ENCODE measurements around the gene MRM1.

Gene MRM1, protein sequence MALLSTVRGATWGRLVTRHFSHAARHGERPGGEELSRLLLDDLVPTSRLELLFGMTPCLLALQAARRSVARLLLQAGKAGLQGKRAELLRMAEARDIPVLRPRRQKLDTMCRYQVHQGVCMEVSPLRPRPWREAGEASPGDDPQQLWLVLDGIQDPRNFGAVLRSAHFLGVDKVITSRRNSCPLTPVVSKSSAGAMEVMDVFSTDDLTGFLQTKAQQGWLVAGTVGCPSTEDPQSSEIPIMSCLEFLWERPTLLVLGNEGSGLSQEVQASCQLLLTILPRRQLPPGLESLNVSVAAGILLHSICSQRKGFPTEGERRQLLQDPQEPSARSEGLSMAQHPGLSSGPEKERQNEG

DNA sequence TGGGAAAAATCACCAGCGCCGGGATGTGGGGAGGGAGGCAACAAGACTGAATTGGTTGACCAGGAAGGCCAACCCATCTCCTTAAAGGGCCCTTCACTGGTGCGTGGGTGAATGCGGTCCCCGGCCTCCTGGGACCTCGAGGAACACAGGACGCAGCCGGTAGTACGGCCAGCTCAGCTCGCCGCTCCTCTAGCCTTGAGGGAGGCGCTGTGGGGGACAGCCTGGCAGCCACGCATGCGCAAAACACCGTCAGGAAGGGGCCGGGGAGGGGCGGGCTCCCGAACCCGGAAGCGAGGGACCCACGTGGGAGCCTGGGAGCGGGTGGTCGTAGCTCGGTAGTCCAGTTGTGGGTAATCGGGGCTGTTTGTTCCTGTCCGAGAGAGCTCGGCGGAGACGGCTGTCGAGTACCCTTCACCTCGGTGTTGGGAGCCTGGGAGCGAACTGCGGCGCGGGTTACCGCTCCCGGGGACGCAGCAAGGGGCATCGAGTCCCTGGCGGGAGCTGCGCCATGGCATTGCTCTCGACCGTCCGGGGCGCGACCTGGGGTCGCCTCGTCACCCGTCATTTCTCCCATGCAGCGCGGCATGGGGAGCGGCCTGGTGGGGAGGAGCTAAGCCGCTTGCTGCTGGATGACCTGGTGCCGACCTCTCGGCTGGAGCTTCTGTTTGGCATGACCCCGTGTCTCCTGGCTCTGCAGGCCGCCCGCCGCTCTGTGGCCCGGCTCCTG, at the start of gene MRM1:
Gene MRM1 (plus strand): TSS at position 281 of the 727 bp plus-strand sequence. CDS start 228 bp downstream, at position 509.
- DNase-seq: peak; percentile 86

DNA sequence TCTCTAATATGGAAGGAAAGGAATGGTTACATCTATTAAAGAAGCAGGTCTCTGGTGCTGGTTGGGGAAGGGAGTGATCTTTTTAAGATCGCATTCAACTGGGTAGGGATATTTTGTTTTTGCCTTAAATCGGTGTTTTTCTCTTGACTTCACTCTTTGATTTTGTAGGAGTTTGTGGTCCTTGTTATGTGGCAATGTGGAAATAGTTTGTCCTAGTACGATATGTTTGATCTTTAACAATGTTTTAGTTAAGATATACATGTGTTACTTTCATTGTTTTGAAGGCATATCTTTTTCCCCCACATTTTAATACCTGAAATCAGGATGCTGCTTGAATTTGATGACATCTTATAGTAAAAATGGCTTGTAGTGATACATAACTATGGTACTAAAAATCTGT, 47.9 kb upstream of the MRM1 start:
- no peak for DNase-seq

DNA sequence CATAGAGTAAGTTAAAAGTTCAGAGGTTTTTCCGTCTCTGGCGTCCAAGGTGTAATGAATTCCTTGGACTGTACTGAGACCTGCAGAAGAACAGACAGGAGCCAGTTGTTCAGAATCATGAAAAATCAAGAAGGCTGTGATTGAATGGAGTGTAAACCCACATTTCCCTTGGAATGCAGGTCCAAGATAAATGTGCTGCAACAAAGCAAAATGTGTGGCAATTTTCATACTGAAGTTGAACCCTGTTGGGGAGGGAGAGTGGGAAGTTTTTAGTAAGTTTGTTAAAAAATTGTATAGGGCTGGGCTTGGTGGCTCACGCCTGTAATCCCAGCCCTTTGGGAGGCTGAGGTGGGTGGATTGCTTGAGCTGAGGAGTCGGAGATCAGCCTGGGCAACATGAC, 35.3 kb upstream of the MRM1 start:
- DNase-seq: no peak

DNA sequence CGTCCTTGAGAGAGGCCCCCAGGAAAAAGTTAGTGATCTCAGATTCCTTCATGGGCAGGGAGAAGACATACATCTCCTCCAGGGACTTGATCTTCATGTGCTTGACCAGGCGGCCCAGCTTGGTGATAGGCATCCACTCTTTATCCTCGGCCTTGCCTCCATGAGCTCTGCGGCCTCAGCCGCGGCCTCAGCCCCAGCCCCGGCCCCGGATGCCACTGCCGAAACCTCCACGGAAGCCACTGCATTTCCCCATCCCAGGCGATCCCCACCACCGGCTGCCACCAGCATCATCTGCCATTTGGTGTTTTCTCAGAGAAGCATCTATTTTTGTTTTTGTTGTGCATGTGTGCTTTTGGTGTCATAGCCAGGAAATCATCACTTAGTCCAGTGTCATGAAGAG, 26.4 kb upstream of the MRM1 start:
- no peak for DNase-seq

DNA sequence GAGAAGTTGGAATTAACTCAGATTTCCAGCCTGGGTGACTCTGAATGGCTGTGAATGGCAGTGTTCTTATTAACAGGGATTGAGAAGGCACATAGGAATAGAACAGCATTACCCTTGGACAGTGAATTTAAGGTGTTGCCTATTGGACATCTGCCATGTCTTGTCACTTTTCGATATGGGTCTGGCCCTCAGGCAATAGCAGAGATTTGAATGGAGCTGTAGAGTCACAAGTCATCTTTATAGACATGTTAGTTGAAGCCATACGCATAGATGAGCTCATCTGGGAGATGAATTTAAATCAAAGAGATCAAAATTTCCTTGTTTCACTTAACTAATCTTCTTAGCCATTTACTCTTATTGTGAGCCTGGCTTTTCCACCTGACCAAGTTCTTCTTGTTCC, 24.6 kb upstream of the MRM1 start:
- DNase-seq: no peak

DNA sequence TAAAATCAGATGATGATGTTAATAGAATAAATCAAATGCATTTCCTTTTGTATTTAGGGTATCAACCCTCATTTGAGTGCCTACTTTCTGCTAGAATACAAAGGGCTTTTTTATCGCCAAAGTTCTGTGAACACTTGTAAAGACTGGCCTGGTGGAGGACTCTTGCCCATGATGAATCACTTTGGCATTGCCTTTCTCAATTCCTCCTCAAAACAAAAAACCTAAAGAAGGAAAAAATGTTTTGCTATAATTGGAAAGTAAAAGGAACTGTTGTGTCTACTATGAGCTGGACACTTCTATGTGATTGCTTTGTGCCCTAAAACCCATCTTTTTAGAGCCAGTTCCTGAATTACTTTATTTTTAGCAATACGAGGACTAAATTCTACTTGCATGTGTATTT, 22.7 kb upstream of the MRM1 start:
- DNase-seq: no peak

DNA sequence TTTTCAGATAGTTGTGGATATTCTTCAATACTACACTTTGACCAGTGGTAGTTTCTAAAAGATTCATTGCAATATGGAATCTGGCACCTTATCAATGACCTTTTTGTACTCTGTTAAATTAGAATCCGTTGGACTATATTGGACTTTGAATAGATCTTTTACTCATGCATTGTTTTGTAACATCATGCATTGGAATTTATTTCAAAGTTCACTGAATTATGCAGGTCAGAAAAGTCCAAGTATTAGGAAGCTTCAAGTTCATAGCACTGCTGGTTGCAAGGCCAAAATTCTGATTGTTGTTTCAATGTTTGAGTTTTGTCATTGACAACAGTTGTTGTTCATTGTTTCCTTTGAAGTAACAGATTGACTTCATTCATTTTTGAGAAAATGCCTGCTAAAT, 17.6 kb upstream of the MRM1 start:
- no peak for DNase-seq

DNA sequence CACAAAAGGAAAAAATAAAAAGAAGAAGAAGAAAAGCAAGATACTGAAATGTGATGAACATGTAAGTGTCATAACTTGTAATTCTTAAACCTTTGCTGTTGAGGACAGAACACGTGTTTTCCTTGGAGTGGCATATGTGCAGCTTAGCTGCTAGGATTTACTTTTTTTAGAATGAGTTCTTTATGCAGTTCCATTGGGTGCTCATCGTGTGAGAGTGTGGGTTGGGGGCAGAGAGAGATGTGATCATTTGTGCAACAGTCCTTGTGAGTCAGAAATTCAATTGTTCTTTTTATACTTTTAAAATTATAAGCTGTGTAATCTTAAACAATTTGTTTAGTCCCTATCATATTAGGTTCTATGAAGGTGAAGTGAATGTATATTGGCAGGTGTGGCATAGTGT, 15.2 kb upstream of the MRM1 start:
- DNase-seq: no peak

DNA sequence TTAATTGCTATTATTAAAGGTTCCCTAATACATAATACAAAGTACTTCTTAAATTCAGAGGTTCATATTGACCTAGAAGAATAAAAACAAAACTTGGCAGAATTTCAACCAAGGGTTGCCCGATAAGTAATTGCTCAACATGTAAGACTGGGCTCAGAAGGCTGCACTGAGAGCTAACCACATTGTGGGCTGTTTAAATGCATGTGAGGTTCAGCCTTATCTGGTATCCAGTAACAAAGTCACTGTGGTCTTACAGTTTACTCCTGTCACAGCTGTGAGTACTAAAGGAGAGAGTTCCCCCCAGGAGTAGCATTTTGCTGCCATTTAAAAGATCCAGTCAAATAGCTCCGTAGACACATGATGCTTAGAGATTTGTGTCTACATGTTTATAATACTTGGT, 11.3 kb upstream of the MRM1 start:
- DNase-seq: no peak

DNA sequence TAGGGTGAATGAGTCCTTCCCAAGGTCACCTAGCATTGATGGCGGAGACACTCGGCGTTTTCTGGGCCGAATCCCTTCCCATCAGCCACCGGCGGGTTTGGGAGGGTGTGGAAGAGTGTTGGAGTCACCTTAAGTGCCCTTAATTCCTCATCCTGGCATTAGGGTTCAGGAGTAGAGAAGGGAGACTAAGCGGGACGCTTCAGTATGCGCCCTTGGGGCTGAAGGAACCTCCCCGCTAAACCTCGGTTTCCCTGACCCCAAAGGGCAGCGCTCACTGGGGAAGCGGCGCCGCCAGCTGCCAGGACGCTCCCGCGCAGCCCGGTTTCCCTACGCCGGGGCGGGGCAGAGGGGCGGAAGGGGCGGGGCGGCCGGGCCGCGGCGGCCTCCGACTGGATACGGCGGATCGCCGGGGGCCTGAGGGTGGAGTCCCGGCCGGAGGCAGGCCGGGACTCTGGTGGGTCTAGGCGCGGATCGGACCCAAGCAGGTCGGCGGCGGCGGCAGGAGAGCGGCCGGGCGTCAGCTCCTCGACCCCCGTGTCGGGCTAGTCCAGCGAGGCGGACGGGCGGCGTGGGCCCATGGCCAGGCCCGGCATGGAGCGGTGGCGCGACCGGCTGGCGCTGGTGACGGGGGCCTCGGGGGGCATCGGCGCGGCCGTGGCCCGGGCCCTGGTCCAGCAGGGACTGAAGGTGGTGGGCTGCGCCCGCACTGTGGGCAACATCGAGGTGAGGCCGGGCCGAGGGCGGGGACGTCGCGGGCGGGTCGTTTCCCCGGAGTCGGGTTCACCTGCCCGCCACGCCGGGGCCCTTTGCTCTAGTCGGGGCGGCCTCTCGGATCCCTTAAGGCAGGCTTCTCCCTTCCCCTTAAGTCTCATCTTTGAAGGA, 9.7 kb upstream of the MRM1 start, which contains the start of gene DHRS11:
Gene DHRS11 (plus strand): TSS at position 446 of the 882 bp plus-strand sequence. CDS start 131 bp downstream, at position 577.
- peak; percentile 59 for DNase-seq

DNA sequence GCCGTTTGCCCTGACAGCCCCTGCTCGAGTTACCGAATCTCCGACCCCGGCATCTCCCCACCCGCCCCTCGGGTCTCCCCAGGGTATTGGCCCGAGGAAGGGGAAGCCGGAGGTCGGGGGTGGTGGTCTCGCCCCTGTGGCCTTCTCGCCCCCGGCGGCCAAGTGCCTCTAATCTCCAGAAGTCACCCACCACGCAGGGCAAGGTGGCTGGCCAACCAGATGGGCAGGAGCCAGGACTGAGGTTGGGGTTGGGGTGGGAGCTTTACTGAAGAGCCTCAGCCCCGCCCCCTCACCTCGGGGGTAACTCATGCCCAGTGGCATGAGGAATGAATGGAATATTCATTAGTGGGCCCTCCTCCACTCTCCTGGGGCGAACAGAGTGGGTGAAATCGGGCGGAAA, 9.1 kb upstream of the MRM1 start:
- DNase-seq: no peak

DNA sequence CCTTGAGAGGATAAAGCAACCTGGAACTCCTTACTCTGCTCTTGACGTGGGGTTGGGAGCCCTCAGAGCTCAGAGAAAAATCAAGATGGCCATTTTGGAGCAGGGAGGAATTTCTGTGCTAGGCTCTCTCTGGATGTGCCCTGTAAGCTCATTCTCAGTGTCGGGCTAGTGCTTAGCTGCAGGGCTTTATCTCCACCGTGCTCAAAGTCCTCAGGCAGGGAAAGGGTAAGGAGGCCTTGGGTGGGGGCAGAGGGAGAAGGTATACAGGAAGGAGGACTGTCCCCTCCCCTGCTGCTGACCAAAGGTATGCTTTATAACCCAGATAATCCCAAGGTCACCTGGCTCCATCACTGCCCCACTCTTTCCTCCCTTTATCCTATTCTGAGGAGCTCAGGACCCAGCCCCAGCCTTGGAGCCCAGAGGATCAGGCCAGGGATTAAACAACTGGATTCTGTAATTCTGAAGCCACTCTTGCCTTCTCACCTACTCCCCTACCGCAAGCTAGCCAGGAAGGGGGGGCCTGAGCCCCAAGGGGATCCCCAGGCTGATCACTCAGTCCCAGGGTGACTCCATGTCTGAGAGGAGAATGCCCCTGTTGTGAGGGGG, 8.6 kb upstream of the MRM1 start:
- no peak for DNase-seq

DNA sequence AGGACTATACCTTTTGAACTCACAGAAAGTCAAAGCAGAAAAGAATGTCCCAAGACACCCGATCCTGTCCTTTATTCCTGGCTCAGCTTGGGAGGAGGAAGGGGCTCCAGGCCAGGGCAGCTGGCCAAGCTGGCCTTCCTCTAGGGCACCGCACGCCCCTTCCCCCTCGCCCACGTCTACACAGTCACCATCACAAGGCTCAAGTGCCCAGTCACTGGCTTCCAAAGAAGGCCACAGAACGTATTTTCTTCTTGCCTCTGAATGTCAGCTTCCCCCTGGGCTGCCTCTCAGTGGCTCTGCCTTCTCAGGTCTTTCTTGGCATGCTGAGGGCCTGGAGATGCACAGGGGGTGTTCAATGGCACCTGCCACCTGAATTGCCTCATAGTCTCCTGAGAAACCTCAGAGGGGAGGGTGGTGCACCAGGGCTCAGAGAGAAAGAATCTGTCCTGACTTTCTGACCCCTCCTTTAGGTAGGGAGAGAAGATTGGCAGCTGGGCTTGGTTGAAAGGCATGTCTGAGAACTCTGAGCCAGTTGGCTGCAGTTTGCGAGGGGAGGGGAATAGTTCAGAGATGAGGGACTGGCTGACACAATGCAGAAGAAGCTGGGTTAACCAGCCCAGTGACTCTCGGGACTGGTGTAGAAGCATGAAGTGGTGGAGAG, 7.6 kb upstream of the MRM1 start:
- no peak for DNase-seq

DNA sequence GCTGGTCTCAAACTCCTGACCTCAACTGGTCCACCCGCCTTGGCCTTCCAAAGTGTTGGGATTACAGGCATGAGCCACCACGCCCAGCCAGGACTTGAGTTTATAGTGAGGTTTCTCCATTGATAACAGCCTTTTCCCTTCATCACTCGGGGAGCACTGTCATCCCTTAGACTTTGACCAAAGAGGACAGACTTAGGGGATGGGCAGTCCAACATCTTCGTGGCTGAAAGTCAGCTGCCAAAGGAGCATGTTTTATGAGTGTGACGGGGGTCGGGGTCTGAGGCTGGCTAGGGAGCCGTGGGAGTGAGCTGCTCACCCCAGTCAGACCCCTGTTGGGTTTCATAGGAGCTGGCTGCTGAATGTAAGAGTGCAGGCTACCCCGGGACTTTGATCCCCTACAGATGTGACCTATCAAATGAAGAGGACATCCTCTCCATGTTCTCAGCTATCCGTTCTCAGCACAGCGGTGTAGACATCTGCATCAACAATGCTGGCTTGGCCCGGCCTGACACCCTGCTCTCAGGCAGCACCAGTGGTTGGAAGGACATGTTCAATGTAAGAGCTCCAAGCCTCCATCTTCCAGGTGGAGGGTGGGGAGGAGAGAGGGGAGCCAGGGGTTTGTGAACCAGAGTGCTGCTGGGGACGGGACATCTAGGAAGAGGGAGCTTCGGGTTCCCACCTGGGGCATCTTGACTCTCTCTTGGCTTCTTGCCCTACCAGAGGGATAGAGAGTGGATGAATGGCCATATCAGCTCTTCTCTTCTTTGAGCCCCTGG, 6.6 kb upstream of the MRM1 start:
- DNase-seq: no peak

DNA sequence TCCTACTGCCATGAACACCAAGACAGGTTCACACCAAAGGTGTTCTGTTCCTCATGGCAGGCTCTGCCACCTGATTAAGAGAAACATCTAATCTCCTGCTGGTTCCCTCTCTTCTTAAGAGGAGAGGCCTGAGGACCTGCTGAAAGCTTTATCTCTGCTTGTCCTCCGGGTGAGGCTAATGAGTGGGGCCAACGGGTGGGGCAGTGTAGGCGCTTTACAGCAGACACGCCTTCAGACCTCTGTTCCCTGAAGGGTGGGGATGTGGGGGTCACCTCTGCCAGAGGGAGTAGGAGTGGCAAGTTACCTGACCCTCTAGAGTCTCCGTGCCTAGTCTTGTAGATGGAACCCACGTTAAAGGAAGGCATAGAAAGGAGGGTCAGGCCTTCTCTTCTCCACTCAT, 4.2 kb upstream of the MRM1 start:
- no peak for DNase-seq

DNA sequence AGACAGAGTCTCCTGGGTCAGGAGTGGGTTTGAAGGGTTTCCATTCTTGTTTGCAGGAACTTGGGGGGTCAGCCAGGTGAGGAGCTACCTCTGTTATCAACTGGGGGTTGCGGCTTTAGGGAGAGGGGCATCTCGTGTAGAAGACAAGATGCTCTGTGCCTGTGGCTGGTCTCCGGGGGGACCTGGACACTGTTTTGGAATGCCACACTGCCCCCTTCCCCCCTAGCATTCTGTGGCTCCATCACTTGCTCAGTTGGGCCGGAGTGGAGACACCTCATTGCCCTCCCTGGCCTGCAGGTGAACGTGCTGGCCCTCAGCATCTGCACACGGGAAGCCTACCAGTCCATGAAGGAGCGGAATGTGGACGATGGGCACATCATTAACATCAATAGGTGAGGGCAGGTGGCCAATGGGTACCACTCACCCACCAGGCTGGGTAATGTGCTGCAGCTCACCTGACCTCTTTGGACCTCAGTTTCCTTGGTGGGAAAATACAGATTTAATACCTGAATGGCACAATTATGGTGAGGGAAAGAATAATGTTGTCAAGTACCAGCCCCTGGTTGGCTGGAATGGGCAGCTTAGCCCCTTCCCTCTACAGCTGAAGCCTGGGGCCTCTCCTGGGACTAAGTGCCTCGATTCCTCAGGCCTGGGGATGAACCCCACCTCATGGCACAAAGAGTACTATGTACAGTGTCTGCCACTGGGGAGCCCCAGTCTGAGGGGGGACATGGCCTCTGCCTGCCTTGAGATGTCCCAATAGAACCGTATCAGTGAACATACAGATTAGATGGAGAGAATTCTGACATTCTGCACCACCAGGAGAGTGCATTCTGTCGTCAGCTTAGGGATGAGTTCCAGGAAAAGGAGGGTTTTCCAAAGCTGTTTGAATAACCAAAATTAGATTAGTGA, 3.3 kb upstream of the MRM1 start:
- no peak for DNase-seq

DNA sequence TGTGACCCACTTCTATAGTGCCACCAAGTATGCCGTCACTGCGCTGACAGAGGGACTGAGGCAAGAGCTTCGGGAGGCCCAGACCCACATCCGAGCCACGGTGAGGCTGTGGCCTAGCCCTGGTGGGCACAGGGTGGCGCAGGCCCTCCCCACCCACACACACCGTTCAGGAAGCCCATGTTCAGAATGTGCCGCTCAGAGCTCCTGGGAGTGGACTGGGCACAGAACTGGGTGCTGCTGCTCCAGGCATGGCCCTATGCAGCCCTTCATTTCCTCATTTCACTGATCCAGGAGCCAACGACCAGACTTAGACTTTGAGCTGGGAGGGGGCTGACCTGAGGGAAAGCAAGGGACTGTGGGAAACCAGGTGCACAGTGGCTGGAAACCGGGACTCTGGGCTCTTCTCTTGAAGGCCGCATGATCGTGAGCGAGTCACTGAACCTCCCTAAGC, 2.4 kb upstream of the MRM1 start:
- DNase-seq: no peak

DNA sequence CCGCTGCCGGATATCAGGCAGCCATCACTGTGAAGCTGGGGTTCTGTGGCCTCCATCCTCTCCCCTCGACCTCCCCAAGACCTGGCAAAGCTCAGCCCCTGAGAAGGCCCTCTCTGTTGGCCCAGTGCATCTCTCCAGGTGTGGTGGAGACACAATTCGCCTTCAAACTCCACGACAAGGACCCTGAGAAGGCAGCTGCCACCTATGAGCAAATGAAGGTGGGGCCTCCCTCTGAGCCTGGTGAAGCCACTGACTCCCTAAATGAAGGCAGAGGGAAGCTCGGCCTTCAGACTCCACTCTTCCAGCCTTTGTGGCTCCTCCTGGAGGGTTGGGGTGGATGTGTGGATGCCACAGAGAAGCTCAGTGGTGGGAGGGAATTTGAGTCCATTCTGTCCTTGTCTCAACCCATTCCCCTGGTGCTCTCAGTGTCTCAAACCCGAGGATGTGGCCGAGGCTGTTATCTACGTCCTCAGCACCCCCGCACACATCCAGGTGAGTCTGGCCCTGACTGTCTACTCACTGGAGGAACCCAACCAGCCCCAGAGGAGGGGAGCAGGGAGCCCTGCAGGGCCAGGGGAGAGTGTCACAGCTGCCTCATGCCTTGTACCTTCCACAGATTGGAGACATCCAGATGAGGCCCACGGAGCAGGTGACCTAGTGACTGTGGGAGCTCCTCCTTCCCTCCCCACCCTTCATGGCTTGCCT, 1.7 kb upstream of the MRM1 start:
- no peak for DNase-seq

DNA sequence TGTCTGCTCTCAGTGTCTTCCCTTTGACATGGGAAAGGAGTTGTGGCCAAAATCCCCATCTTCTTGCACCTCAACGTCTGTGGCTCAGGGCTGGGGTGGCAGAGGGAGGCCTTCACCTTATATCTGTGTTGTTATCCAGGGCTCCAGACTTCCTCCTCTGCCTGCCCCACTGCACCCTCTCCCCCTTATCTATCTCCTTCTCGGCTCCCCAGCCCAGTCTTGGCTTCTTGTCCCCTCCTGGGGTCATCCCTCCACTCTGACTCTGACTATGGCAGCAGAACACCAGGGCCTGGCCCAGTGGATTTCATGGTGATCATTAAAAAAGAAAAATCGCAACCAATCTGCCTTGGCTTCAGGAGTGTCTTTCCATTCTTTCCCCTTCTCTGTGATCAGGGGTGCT, 918 bp upstream of the MRM1 start:
- DNase-seq: no peak

DNA sequence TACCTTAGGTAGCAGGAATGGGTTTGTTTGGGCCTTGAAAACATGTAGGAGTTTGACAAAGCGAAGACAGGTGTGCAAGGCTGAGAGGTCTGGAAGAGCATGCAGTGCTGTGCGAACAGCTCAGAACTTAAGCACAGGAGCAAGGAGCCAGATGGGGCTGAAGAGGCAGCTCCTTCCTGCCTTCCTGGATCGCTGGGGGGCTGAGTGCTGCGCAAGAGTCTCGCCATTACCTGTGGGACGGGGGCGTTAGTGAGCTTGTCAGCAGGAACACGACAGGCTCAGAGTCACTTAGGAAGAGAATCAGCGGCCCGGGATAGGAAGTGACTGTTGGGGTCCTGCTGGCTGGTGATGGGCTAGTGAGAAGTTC, 464 bp upstream of the MRM1 start:
- no peak for DNase-seq
